ENCODE measurements around the gene MTUS2. TPM values are rescaled to one million over a fixed set of nuclear protein-coding genes. Genes with fewer than 3 reads are reported as not detected.

The MTUS2 gene
- total RNA-seq, 1 donor = 0.36 TPM

DNA sequence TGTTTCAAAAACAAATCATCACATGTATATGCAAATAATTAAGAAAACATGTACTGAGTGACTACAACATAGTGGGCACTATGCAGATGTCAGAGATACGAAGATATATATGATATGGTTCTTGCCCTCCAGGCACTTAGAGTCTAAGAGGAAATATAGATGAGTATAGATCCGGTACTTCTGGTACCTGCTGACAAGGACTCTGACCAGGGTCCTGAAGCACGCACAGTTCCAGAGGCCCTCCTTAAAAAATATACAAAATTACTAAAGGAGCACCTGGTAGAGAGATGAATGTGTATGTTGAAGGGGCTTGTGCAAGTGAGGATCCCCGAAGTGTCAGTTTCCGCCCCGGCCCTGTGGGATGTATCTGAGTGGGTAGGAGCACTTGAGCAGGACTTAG lies 31.3 kb downstream of the MTUS2 start:
- Histone ChIP-seq H3K4me2 (ENCODE audit: insufficient read depth, low read length) (no peak overlapping the region), H3K36me3 (ENCODE audit: insufficient read depth, low read length) (no peaks in the 10 kb centered on the region), H2AFZ (ENCODE audit: low read length) (no peak overlapping the region), H3K4me1 (ENCODE audit: insufficient read depth, low read length) (no peaks in the 10 kb centered on the region), H3K9me3 (ENCODE audit: low read depth, low read length) (no peaks in the 10 kb centered on the region), H4K20me1 (ENCODE audit: insufficient read depth, low read length) (no peaks in the 10 kb centered on the region), H3K4me3 (ENCODE audit: insufficient read depth, low read length) (no peak overlapping the region), H3K79me2 (ENCODE audit: insufficient read depth, low read length) (no peaks in the 10 kb centered on the region), H3K27ac (ENCODE audit: low read depth, low read length) (no peak overlapping the region), H3K27me3 (ENCODE audit: insufficient read depth, low read length) (no peaks in the 10 kb centered on the region)
- no peak for DNase-seq (ENCODE audit: insufficient read length, low spot score, missing footprints)
- TF ChIP-seq, protein P1, sequence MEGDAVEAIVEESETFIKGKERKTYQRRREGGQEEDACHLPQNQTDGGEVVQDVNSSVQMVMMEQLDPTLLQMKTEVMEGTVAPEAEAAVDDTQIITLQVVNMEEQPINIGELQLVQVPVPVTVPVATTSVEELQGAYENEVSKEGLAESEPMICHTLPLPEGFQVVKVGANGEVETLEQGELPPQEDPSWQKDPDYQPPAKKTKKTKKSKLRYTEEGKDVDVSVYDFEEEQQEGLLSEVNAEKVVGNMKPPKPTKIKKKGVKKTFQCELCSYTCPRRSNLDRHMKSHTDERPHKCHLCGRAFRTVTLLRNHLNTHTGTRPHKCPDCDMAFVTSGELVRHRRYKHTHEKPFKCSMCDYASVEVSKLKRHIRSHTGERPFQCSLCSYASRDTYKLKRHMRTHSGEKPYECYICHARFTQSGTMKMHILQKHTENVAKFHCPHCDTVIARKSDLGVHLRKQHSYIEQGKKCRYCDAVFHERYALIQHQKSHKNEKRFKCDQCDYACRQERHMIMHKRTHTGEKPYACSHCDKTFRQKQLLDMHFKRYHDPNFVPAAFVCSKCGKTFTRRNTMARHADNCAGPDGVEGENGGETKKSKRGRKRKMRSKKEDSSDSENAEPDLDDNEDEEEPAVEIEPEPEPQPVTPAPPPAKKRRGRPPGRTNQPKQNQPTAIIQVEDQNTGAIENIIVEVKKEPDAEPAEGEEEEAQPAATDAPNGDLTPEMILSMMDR (IDR thresholded peaks at IDR 0.05; ENCODE audit: extremely low read depth, low read depth, low read length) = no peak

DNA sequence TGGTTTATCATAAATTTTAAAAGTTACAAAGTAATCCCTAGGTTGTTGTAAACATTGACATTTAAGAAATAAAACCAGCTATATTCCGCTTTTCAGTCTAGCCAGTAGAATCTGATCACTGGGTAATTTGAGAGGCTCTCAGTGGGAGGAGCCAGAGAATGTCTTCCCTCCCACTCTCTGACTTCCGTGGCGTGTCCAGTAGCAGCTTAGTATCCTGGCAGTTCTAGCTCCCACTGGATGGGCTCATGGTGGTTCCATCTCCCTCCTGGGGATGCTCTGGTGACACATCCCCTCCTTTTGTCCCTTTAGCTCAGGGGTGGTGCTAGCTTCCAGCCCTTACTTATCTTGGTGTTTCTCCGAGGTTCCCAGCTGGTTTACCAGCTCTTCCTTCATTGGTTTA lies 34.5 kb downstream of the MTUS2 start:
- H3K27ac ChIP-seq (ENCODE audit: low read depth, low read length) = no peak overlapping the region
- no peaks in the 10 kb centered on the region for H3K79me2 ChIP-seq (ENCODE audit: insufficient read depth, low read length)
- no peaks in the 10 kb centered on the region for H3K36me3 ChIP-seq (ENCODE audit: insufficient read depth, low read length)
- no peak overlapping the region for H2AFZ ChIP-seq (ENCODE audit: low read length)
- DNase-seq (ENCODE audit: insufficient read length, low spot score, missing footprints) = no peak
- H3K4me2 ChIP-seq (ENCODE audit: insufficient read depth, low read length) = no peak overlapping the region
- H3K4me1 ChIP-seq (ENCODE audit: insufficient read depth, low read length) = no peaks in the 10 kb centered on the region
- TF ChIP-seq, protein P1 (IDR thresholded peaks at IDR 0.05; ENCODE audit: extremely low read depth, low read depth, low read length) = no peak
- H3K4me3 ChIP-seq (ENCODE audit: insufficient read depth, low read length) = no peak overlapping the region
- no peaks in the 10 kb centered on the region for H4K20me1 ChIP-seq (ENCODE audit: insufficient read depth, low read length)
- no peaks in the 10 kb centered on the region for H3K27me3 ChIP-seq (ENCODE audit: insufficient read depth, low read length)
- H3K9me3 ChIP-seq (ENCODE audit: low read depth, low read length) = no peaks in the 10 kb centered on the region

DNA sequence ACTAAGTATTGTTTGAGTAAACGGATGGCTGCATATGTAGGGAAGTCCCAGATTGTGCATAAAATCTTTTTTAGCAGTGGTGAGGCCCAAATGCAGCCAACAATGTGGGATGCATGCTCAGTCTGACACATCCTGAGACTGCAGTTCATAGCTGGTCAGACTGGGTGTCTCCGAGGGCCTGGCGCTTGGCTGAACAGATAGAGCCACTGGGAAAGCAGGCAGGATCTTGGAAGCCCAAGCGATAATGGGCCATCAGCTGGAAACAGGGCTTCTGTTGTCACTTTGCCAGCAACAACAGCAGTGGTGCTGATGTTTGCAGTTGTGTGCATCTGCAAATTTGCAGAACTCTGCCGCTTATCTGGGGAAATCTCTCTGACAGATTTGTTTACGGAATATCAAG lies 36.1 kb downstream of the MTUS2 start:
- H3K4me3 ChIP-seq (ENCODE audit: insufficient read depth, low read length) = no peak overlapping the region
- H3K36me3 ChIP-seq (ENCODE audit: insufficient read depth, low read length) = no peaks in the 10 kb centered on the region
- H3K4me1 ChIP-seq (ENCODE audit: insufficient read depth, low read length) = no peaks in the 10 kb centered on the region
- no peaks in the 10 kb centered on the region for H3K9me3 ChIP-seq (ENCODE audit: low read depth, low read length)
- no peaks in the 10 kb centered on the region for H3K79me2 ChIP-seq (ENCODE audit: insufficient read depth, low read length)
- H3K4me2 ChIP-seq (ENCODE audit: insufficient read depth, low read length) = no peak overlapping the region
- no peak overlapping the region for H3K27ac ChIP-seq (ENCODE audit: low read depth, low read length)
- no peak overlapping the region for H2AFZ ChIP-seq (ENCODE audit: low read length)
- TF ChIP-seq, protein P1 (IDR thresholded peaks at IDR 0.05; ENCODE audit: extremely low read depth, low read depth, low read length) = no peak
- no peaks in the 10 kb centered on the region for H3K27me3 ChIP-seq (ENCODE audit: insufficient read depth, low read length)
- no peak for DNase-seq (ENCODE audit: insufficient read length, low spot score, missing footprints)
- no peaks in the 10 kb centered on the region for H4K20me1 ChIP-seq (ENCODE audit: insufficient read depth, low read length)

DNA sequence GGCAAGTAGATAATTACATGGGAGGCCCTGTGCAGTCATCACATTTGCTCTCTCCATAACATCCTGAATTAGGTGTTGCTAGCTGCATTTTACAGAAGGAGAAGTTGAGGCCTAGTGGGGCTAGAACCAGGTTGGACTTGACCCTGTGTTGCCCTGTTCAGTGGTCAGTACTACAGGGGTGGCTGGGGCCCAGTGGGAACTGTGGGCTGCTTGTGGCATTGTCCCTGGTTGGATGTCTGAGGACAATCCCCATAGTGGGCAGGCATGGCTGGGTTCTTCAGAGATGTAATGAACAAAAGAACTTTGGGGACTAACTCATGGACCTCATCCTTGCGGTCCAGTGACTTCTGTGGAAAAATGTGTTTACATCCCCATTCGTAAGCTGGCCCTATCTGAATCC lies 38.9 kb downstream of the MTUS2 start:
- Histone ChIP-seq H3K27me3 (ENCODE audit: insufficient read depth, low read length) (no peaks in the 10 kb centered on the region), H4K20me1 (ENCODE audit: insufficient read depth, low read length) (no peaks in the 10 kb centered on the region), H3K36me3 (ENCODE audit: insufficient read depth, low read length) (no peaks in the 10 kb centered on the region), H3K79me2 (ENCODE audit: insufficient read depth, low read length) (no peaks in the 10 kb centered on the region), H2AFZ (ENCODE audit: low read length) (no peak overlapping the region), H3K4me2 (ENCODE audit: insufficient read depth, low read length) (no peak overlapping the region), H3K9me3 (ENCODE audit: low read depth, low read length) (no peaks in the 10 kb centered on the region), H3K4me1 (ENCODE audit: insufficient read depth, low read length) (no peaks in the 10 kb centered on the region), H3K27ac (ENCODE audit: low read depth, low read length) (no peak overlapping the region), H3K4me3 (ENCODE audit: insufficient read depth, low read length) (no peak overlapping the region)
- TF ChIP-seq, protein P1 (IDR thresholded peaks at IDR 0.05; ENCODE audit: extremely low read depth, low read depth, low read length) = no peak
- no peak for DNase-seq (ENCODE audit: insufficient read length, low spot score, missing footprints)

Data from osteoblast (primary cell).